ENCODE results near the gene SLC9B1. TPM values are rescaled to one million over a fixed set of nuclear protein-coding genes. Genes with fewer than 3 reads are reported as not detected.
A peak's percentile ranks its signal among the peaks of the same experiment; 100 is the strongest.

The SLC9B1 gene
- total and polyA plus RNA-seq, 2 of the 13 experiments (the other 11 are each of a cell fraction or from before 2014, with no cell fraction given), result 0.17 to 0.20 TPM

DNA sequence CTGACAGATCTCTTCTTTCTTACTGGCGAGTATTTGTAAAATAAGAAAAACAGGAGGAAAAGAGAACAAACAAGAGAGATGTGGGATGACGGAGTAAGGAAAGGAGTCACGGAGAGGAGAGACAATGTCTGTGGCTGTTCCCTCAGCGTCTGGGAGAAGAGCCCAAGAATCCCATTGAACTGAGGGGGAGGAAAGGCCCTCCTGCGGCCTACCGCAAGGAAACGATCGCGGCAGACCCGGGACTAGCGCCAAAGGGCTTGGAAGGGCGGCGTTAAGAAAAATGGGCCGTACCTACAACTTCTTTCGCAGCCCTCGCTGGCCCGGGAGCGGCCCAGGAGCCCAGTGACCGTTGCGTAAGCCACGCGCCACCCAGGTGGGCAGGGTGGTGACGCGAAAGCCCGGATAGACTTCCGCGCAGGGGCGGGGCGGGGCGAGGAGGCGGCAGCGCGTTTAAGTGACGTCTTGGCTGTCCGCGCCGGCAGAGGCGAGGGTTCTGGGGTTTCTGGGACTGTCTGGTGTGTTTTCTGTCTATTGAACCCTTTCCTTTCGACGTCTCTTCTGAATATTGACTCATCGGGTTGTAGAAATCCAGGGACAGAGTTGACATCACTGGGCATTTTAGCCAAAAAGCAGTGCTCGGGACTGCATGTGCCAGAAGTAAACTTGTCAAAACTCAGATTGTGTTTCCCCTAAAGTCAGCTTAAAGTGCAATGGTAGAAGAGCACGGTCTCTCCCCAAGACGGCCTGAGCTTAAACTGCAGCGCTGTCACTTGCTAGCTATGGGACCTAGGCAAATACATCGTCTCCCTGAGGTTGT is at the start of gene SLC9B1 (continued):
- TF ChIP-seq, protein P1, sequence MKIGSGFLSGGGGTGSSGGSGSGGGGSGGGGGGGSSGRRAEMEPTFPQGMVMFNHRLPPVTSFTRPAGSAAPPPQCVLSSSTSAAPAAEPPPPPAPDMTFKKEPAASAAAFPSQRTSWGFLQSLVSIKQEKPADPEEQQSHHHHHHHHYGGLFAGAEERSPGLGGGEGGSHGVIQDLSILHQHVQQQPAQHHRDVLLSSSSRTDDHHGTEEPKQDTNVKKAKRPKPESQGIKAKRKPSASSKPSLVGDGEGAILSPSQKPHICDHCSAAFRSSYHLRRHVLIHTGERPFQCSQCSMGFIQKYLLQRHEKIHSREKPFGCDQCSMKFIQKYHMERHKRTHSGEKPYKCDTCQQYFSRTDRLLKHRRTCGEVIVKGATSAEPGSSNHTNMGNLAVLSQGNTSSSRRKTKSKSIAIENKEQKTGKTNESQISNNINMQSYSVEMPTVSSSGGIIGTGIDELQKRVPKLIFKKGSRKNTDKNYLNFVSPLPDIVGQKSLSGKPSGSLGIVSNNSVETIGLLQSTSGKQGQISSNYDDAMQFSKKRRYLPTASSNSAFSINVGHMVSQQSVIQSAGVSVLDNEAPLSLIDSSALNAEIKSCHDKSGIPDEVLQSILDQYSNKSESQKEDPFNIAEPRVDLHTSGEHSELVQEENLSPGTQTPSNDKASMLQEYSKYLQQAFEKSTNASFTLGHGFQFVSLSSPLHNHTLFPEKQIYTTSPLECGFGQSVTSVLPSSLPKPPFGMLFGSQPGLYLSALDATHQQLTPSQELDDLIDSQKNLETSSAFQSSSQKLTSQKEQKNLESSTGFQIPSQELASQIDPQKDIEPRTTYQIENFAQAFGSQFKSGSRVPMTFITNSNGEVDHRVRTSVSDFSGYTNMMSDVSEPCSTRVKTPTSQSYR (CRISPR knock-in tag; IDR thresholded peaks at IDR 0.05; ENCODE audit: borderline replicate concordance), result peak; percentile 23; the same call in 1 of the 2 replicates
- TF ChIP-seq ARHGAP35 (CRISPR knock-in tag; IDR thresholded peaks at IDR 0.05; ENCODE audit: borderline replicate concordance) (0 out of 2 replicates have a peak, but pooled peaks have one; percentile 51), JUND (CRISPR knock-in tag; IDR thresholded peaks at IDR 0.05) (0 out of 2 replicates have a peak, but pooled peaks have one; percentile 64), ZFAT (CRISPR knock-in tag; conservative IDR thresholded peaks at IDR 0.05) (no peak), REXO4 (CRISPR knock-in tag; IDR thresholded peaks at IDR 0.05; ENCODE audit: borderline replicate concordance) (no peak), EHMT2 (IDR thresholded peaks at IDR 0.05; ENCODE audit: borderline replicate concordance, low read depth, low read length) (no peak), REST (IDR thresholded peaks at IDR 0.05; ENCODE audit: borderline replicate concordance in 1 of 2, low read depth in 1 of 2, low read length in 2 of 2) (peak in 1 of 2 experiments; percentile 54; a peak in 1 of 4 replicates), XRCC5 (optimal IDR thresholded peaks at IDR 0.05; ENCODE audit: low read length) (peak; percentile 69), ZNF605 (CRISPR knock-in tag; IDR thresholded peaks at IDR 0.05) (peak; percentile 98), ZNF547 (CRISPR knock-in tag; IDR thresholded peaks at IDR 0.05) (peak; percentile 47; the same call in 1 of the 2 replicates), MLX (CRISPR knock-in tag; IDR thresholded peaks at IDR 0.05) (peak; percentile 89), ZSCAN12 (CRISPR knock-in tag; IDR thresholded peaks at IDR 0.05) (no peak), ZNF761 (CRISPR knock-in tag; conservative IDR thresholded peaks at IDR 0.05) (no peak), BRF2 (CRISPR knock-in tag; IDR thresholded peaks at IDR 0.05) (peak; percentile 57)
